ENCODE measurements around the gene SLC17A5. TPM values are rescaled to one million over a fixed set of nuclear protein-coding genes. Genes with fewer than 3 reads are reported as not detected.
"Not testable (repeated sequence)": the region's sequence is repeated elsewhere in the genome, so short reads cannot be mapped to it uniquely, and the experiment has no call there.

SLC17A5 gene
- total RNA-seq, 4 donors from 2014 or later: 96.3 to 184 (median 159) TPM

DNA sequence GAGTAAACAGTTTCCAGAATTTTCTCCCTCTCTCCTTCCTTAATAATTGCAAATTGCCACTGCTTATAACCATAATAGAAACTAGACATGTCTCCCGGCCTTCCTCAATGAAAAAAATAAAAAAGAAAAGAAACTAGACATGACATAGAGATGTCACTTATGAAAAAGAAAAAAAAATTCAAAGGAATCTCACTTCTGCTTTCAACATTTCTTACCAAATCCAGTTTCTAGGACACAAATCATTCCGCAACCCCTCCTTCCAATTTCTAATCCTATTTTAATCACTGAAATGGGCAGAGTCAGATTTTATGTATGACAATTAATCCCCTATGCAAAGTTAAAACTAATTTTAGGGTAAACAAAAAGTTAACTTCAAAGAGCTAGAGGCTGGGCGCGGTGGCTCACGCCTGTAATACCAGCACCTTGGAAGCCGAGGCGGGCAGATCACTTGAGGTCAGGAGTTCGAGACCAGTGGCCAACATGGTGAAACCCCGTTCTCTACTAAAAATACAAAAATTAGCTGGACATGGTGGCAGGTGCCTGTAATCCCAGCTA lies 92.9 kb downstream of the SLC17A5 start:
- Histone ChIP-seq H3K27ac (no peak overlapping the region), H3K4me1 (no peaks in the 10 kb centered on the region), H3K27me3 (no peaks in the 10 kb centered on the region), H3K36me3 (no peaks in the 10 kb centered on the region), H3K9me3 (no peaks in the 10 kb centered on the region), H3K4me3 (replicated peaks in 1 of 3) (no peak overlapping the region)
- DNase-seq: no peak
- intact Hi-C loops (cut with DNase I): no loop called here
- TF ChIP-seq POLR2A (IDR thresholded peaks at IDR 0.05): no peak
- TF ChIP-seq, protein P1, sequence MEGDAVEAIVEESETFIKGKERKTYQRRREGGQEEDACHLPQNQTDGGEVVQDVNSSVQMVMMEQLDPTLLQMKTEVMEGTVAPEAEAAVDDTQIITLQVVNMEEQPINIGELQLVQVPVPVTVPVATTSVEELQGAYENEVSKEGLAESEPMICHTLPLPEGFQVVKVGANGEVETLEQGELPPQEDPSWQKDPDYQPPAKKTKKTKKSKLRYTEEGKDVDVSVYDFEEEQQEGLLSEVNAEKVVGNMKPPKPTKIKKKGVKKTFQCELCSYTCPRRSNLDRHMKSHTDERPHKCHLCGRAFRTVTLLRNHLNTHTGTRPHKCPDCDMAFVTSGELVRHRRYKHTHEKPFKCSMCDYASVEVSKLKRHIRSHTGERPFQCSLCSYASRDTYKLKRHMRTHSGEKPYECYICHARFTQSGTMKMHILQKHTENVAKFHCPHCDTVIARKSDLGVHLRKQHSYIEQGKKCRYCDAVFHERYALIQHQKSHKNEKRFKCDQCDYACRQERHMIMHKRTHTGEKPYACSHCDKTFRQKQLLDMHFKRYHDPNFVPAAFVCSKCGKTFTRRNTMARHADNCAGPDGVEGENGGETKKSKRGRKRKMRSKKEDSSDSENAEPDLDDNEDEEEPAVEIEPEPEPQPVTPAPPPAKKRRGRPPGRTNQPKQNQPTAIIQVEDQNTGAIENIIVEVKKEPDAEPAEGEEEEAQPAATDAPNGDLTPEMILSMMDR (IDR thresholded peaks at IDR 0.05): no peak
- 93 to 94% methylated on average over 9 of the region's 9 CpGs for WGBS, 2 donors

GRCh38 chr6:73560182-73560732 lies 93.5 kb downstream of the SLC17A5 start:
- WGBS, 2 donors: 61% methylated on average over 8 of the region's 8 CpGs
- TF ChIP-seq POLR2A (IDR thresholded peaks at IDR 0.05): no peak
- TF ChIP-seq, protein P1 (IDR thresholded peaks at IDR 0.05): no peak
- Histone ChIP-seq H3K36me3 (no peaks in the 10 kb centered on the region), H3K27ac (no peak overlapping the region), H3K9me3 (no peaks in the 10 kb centered on the region), H3K4me3 (replicated peaks in 1 of 3) (no peak overlapping the region), H3K4me1 (no peaks in the 10 kb centered on the region), H3K27me3 (no peaks in the 10 kb centered on the region)
- intact Hi-C loops (cut with DNase I): no loop called here
- DNase-seq: no peak

GRCh38 chr6:73559399-73559794 lies 94.4 kb downstream of the SLC17A5 start:
- intact Hi-C loops (cut with DNase I): not testable (repeated sequence)
- 93 to 97% methylated on average over 12 of the region's 12 CpGs for WGBS, 2 donors

GRCh38 chr6:73558624-73559398 lies 95.0 kb downstream of the SLC17A5 start:
- no peaks in the 10 kb centered on the region for H3K27me3 ChIP-seq
- no peak overlapping the region for H3K27ac ChIP-seq
- no peaks in the 10 kb centered on the region for H3K9me3 ChIP-seq
- H3K4me1 ChIP-seq: no peaks in the 10 kb centered on the region
- DNase-seq: no peak
- intact Hi-C loops (cut with DNase I): no loop called here
- 72 to 76% methylated on average over 4 of the region's 4 CpGs for WGBS, 2 donors
- TF ChIP-seq POLR2A (IDR thresholded peaks at IDR 0.05): no peak
- TF ChIP-seq, protein P1 (IDR thresholded peaks at IDR 0.05): no peak
- no peak overlapping the region for H3K4me3 ChIP-seq (replicated peaks in 1 of 3)
- H3K36me3 ChIP-seq: no peaks in the 10 kb centered on the region

More at GRCh38 chr6:73559399-73559794, 94.4 kb downstream of the SLC17A5 start:
- H3K4me1 ChIP-seq; DNase-seq; H3K36me3 ChIP-seq; H3K27ac ChIP-seq; H3K9me3 ChIP-seq; H3K4me3 ChIP-seq (replicated peaks in 1 of 3); H3K27me3 ChIP-seq: not testable (repeated sequence)

DNA sequence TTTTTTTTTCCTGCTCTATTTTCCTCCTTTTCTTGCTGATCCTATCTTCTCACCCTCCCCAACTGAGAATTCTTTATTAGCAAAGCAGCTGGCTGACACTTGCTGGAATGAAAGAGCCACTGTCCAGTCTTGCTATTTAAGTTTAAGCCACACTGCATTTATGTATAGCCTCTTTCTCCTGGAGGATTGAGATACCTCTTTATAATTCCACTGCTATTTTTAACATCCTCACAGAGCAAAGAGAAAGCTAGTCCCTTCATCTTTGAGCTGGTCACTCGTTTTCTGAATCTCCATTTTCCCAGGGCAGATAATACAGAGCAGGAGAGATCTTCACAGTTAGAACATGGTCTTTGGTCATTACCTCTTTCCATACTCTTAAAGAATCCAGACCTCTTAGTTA lies 97.0 kb downstream of the SLC17A5 start:
- no peaks in the 10 kb centered on the region for H3K9me3 ChIP-seq
- TF ChIP-seq, protein P1 (IDR thresholded peaks at IDR 0.05): no peak
- TF ChIP-seq POLR2A (IDR thresholded peaks at IDR 0.05): no peak
- 39 to 80% methylated on average over 1 of the region's 1 CpG for WGBS, 2 donors
- H3K27ac ChIP-seq: no peak overlapping the region
- H3K27me3 ChIP-seq: no peaks in the 10 kb centered on the region
- no peak overlapping the region for H3K4me3 ChIP-seq (replicated peaks in 1 of 3)
- intact Hi-C loops (cut with DNase I): no loop called here
- DNase-seq: no peak
- H3K36me3 ChIP-seq: no peaks in the 10 kb centered on the region
- no peaks in the 10 kb centered on the region for H3K4me1 ChIP-seq

GRCh38 chr6:73555380-73555949 lies 98.3 kb downstream of the SLC17A5 start:
- DNase-seq; H3K4me1 ChIP-seq; H3K4me3 ChIP-seq (replicated peaks in 1 of 3); H3K27me3 ChIP-seq; H3K27ac ChIP-seq; H3K36me3 ChIP-seq; H3K9me3 ChIP-seq; intact Hi-C loops (cut with DNase I): not testable (repeated sequence)
- 96% methylated on average over 11 of the region's 11 CpGs for WGBS, 2 donors

- H3K27me3 ChIP-seq; intact Hi-C loops (cut with DNase I); H3K4me3 ChIP-seq (replicated peaks in 1 of 3); H3K27ac ChIP-seq; H3K36me3 ChIP-seq; H3K9me3 ChIP-seq; DNase-seq; H3K4me1 ChIP-seq: not testable (repeated sequence)
- 94% methylated on average over 4 of the region's 4 CpGs for WGBS, 2 donors
Observed at GRCh38 chr6:73551115-73551514, 102.7 kb downstream of the SLC17A5 start.
